ENCODE results near the gene ELAVL4. TPM values are rescaled to one million over a fixed set of nuclear protein-coding genes. Genes with fewer than 3 reads are reported as not detected.
"Not testable (repeated sequence)": the region's sequence is repeated elsewhere in the genome, so short reads cannot be mapped to it uniquely, and the experiment has no call there.

ELAVL4 gene
- total RNA-seq, 2 donors from 2014 or later, result not detected

- Mint-ChIP-seq H3K27me3 (peaks cover 20% of the 10 kb centered on the region), H3K4me1 (no peaks in the 10 kb centered on the region), H3K4me3 (no peak overlapping the region), H3K9me3 (no peaks in the 10 kb centered on the region), H3K27ac (no peak overlapping the region), H3K36me3 (ENCODE audit: low read depth) (no peaks in the 10 kb centered on the region)
- ATAC-seq (replicated peaks), result no peak
Observed at GRCh38 chr1:50147191-50147850, 38.6 kb downstream of the ELAVL4 start.

GRCh38 chr1:50148142-50148923, 39.6 kb downstream of the ELAVL4 start:
- Mint-ChIP-seq H3K36me3 (ENCODE audit: low read depth) (no peaks in the 10 kb centered on the region), H3K4me1 (no peaks in the 10 kb centered on the region), H3K27ac (no peak overlapping the region), H3K27me3 (peaks cover 15% of the 10 kb centered on the region), H3K9me3 (no peaks in the 10 kb centered on the region), H3K4me3 (no peak overlapping the region)
- ATAC-seq (replicated peaks), result no peak

GRCh38 chr1:50152236-50152635, 43.5 kb downstream of the ELAVL4 start:
- H3K27ac Mint-ChIP-seq, result no peak overlapping the region
- no peaks in the 10 kb centered on the region for H3K9me3 Mint-ChIP-seq
- H3K36me3 Mint-ChIP-seq (ENCODE audit: low read depth), result no peaks in the 10 kb centered on the region
- no peak for ATAC-seq (replicated peaks)
- H3K27me3 Mint-ChIP-seq, result peaks cover 16% of the 10 kb centered on the region
- no peaks in the 10 kb centered on the region for H3K4me1 Mint-ChIP-seq
- no peak overlapping the region for H3K4me3 Mint-ChIP-seq

GRCh38 chr1:50155541-50155940, 46.8 kb downstream of the ELAVL4 start:
- Mint-ChIP-seq H3K4me1 (no peaks in the 10 kb centered on the region), H3K27ac (no peak overlapping the region), H3K4me3 (no peak overlapping the region), H3K27me3 (peaks cover 16% of the 10 kb centered on the region), H3K9me3 (no peaks in the 10 kb centered on the region), H3K36me3 (ENCODE audit: low read depth) (no peaks in the 10 kb centered on the region)
- no peak for ATAC-seq (replicated peaks)

- no peak for ATAC-seq (replicated peaks)
- Mint-ChIP-seq H3K4me1 (no peaks in the 10 kb centered on the region), H3K27me3 (peaks cover 16% of the 10 kb centered on the region), H3K4me3 (no peak overlapping the region), H3K9me3 (no peaks in the 10 kb centered on the region), H3K27ac (no peak overlapping the region), H3K36me3 (ENCODE audit: low read depth) (no peaks in the 10 kb centered on the region)
Observed at GRCh38 chr1:50156241-50157010, 47.7 kb downstream of the ELAVL4 start.

GRCh38 chr1:50157306-50157941, 48.7 kb downstream of the ELAVL4 start:
- ATAC-seq (replicated peaks), result no peak
- H3K4me3 Mint-ChIP-seq, result no peak overlapping the region
- peaks cover 13% of the 10 kb centered on the region for H3K27me3 Mint-ChIP-seq
- no peaks in the 10 kb centered on the region for H3K36me3 Mint-ChIP-seq (ENCODE audit: low read depth)
- no peaks in the 10 kb centered on the region for H3K9me3 Mint-ChIP-seq
- no peaks in the 10 kb centered on the region for H3K4me1 Mint-ChIP-seq
- H3K27ac Mint-ChIP-seq, result no peak overlapping the region

GRCh38 chr1:50158421-50158820, 49.7 kb downstream of the ELAVL4 start:
- H3K27ac Mint-ChIP-seq, result no peak overlapping the region
- H3K4me1 Mint-ChIP-seq, result no peaks in the 10 kb centered on the region
- H3K36me3 Mint-ChIP-seq (ENCODE audit: low read depth), result no peaks in the 10 kb centered on the region
- no peak for ATAC-seq (replicated peaks)
- peaks cover 16% of the 10 kb centered on the region for H3K27me3 Mint-ChIP-seq
- no peak overlapping the region for H3K4me3 Mint-ChIP-seq
- H3K9me3 Mint-ChIP-seq, result no peaks in the 10 kb centered on the region

GRCh38 chr1:50163680-50164079, 55.0 kb downstream of the ELAVL4 start:
- peaks cover 3% of the 10 kb centered on the region for H3K27me3 Mint-ChIP-seq
- no peaks in the 10 kb centered on the region for H3K9me3 Mint-ChIP-seq
- H3K36me3 Mint-ChIP-seq (ENCODE audit: low read depth), result no peaks in the 10 kb centered on the region
- H3K4me3 Mint-ChIP-seq, result no peak overlapping the region
- no peak for ATAC-seq (replicated peaks)
- no peaks in the 10 kb centered on the region for H3K4me1 Mint-ChIP-seq
- no peak overlapping the region for H3K27ac Mint-ChIP-seq

- H3K27me3 Mint-ChIP-seq; H3K4me3 Mint-ChIP-seq; H3K4me1 Mint-ChIP-seq; ATAC-seq (replicated peaks); H3K27ac Mint-ChIP-seq; H3K36me3 Mint-ChIP-seq (ENCODE audit: low read depth); H3K9me3 Mint-ChIP-seq: not testable (repeated sequence)
Observed at GRCh38 chr1:50166351-50166750, 57.6 kb downstream of the ELAVL4 start.

GRCh38 chr1:50172299-50172698, 63.6 kb downstream of the ELAVL4 start:
- Mint-ChIP-seq H3K36me3 (ENCODE audit: low read depth) (no peaks in the 10 kb centered on the region), H3K4me1 (no peaks in the 10 kb centered on the region), H3K4me3 (no peak overlapping the region), H3K9me3 (no peaks in the 10 kb centered on the region), H3K27ac (no peak overlapping the region), H3K27me3 (peaks cover 17% of the 10 kb centered on the region)
- ATAC-seq (replicated peaks), result no peak

GRCh38 chr1:50174101-50174500, 65.4 kb downstream of the ELAVL4 start:
- Mint-ChIP-seq H3K4me3 (no peak overlapping the region), H3K36me3 (ENCODE audit: low read depth) (no peaks in the 10 kb centered on the region), H3K4me1 (no peaks in the 10 kb centered on the region), H3K27me3 (peaks cover 20% of the 10 kb centered on the region), H3K9me3 (no peaks in the 10 kb centered on the region), H3K27ac (no peak overlapping the region)
- ATAC-seq (replicated peaks), result no peak

GRCh38 chr1:50175719-50176639, 67.3 kb downstream of the ELAVL4 start:
- peaks cover 22% of the 10 kb centered on the region for H3K27me3 Mint-ChIP-seq
- H3K9me3 Mint-ChIP-seq, result no peaks in the 10 kb centered on the region
- no peak for ATAC-seq (replicated peaks)
- no peak overlapping the region for H3K4me3 Mint-ChIP-seq
- H3K4me1 Mint-ChIP-seq, result no peaks in the 10 kb centered on the region
- no peak overlapping the region for H3K27ac Mint-ChIP-seq
- no peaks in the 10 kb centered on the region for H3K36me3 Mint-ChIP-seq (ENCODE audit: low read depth)

GRCh38 chr1:50177994-50178393, 69.3 kb downstream of the ELAVL4 start:
- Mint-ChIP-seq H3K27me3 (peaks cover 24% of the 10 kb centered on the region), H3K4me3 (no peak overlapping the region), H3K9me3 (no peaks in the 10 kb centered on the region), H3K36me3 (ENCODE audit: low read depth) (no peaks in the 10 kb centered on the region), H3K4me1 (no peaks in the 10 kb centered on the region), H3K27ac (no peak overlapping the region)
- no peak for ATAC-seq (replicated peaks)

- H3K27me3 Mint-ChIP-seq, result peaks cover 29% of the 10 kb centered on the region
- H3K4me1 Mint-ChIP-seq, result no peaks in the 10 kb centered on the region
- no peaks in the 10 kb centered on the region for H3K9me3 Mint-ChIP-seq
- no peak overlapping the region for H3K27ac Mint-ChIP-seq
- no peaks in the 10 kb centered on the region for H3K36me3 Mint-ChIP-seq (ENCODE audit: low read depth)
- no peak overlapping the region for H3K4me3 Mint-ChIP-seq
- ATAC-seq (replicated peaks), result no peak
Observed at GRCh38 chr1:50179639-50180038, 70.9 kb downstream of the ELAVL4 start.

Data from activated T-helper 17 cell treated with anti-CD3 and anti-CD28 coated beads, Interleukin-2, amount 50 U/mL, for 72 hours (primary cell).